HG02763 (cell line): Measurements from ENCODE around the gene URI1.

Source experiments
- ATAC-seq: cut with Tn5 transposase; IDR thresholded peaks from one replicate; pipeline ENCODE4 v1.9.1; 2021; ENCODE audit warnings: mild to moderate bottlenecking, moderate library complexity; ENCODE audit not compliant: unreplicated experiment

Gene URI1

DNA sequence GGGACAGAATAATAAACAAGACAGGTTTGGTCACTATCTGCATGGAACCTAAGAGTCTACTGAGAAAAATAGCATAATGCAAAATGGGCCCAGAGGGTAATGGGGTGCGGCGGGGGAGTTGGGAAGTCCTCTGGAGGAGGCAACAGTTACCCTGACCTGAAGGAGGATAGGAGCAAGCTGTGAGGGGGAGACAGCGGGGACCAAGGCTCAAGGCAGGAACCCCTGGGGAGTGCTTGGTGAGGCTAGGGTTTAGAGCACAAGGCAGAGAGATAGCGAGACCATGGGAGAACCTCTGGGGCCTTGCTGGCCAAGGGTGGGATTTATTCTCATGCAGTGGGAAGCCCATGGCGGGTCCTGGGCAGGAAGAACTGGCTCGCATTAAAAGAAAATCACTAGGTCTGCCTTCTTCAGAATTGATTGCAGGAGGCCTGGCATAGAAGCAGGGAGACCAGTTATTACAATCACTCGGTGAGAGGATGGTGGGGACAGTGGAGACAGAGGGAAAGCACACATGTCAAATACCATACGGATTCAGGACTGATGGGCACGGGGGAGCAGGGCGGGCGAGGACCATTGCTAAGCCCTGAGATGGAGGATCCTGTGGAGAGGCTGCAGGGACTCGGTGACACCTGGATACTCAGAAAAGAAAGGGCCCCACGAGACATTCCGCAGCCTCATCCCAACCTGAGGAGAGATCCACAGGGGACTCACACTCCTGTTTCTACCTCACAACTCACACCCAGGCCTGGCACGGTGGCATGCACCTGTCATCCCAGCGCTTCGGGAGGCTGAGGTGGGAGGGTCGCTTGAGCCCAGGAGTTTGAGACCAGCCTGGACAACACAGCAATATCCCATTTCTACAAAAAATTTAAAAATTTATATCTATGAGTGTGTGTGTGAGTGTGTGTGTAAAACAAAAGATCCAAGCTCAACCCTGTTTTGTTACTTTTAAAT, 110.4 kb downstream of the URI1 start:
- no peak for ATAC-seq

DNA sequence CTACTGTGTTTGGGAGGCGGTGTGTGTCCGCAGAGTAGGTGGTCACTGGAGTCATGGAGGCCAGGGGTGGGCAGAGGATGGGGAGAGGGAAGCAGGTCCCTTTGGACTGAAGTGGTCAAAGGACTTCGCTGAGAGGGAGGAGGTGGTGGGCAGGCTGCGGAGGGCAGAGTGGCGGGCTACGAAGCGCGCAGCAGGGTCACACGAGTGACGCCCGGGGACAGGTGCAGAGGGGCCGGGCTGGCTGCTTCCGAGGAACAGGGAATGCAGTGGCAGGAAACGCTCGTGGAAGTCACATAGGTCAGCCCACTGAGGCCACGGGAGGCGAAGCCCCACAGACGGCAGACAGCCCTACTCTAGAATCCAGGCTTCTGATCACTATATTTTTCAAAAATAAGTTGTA, 111.5 kb downstream of the URI1 start:
- no peak for ATAC-seq

DNA sequence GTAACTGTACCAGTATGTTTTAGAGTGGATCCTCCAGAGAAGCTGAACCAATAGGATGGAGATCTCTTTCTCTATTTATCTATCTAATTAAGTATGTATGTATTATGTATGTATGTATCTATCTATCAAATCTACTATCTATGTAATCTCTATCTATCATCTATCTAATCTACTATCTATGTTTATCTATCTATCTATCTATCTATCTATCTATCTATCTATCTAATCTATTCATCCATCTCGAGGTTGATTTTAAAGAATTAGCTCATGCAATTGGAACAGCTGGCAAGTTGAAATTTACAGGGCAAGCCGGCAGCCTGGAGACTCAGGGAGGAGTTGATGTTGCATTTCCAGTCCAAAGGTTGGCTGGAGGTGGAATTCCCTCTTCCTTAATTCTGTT, 112.2 kb downstream of the URI1 start:
- ATAC-seq, result no peak

DNA sequence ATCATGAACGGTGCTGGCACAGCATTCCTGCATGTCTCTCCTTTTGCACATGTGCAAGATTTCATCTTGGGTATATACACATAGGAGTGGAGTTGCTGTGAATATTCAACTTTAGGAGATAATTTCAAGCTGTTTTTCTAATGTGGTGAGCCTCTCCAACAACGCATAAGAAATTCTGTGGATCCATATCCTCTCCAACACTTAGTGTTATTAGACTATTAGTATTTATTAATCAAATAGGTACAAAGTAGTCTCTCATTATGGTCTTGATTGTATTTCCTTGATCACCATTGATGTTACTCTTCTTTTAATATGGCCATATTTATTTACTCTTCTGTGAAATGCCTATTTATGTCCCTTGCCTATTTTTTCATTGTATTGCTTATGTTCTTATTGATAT, 114.5 kb downstream of the URI1 start:
- no peak for ATAC-seq

DNA sequence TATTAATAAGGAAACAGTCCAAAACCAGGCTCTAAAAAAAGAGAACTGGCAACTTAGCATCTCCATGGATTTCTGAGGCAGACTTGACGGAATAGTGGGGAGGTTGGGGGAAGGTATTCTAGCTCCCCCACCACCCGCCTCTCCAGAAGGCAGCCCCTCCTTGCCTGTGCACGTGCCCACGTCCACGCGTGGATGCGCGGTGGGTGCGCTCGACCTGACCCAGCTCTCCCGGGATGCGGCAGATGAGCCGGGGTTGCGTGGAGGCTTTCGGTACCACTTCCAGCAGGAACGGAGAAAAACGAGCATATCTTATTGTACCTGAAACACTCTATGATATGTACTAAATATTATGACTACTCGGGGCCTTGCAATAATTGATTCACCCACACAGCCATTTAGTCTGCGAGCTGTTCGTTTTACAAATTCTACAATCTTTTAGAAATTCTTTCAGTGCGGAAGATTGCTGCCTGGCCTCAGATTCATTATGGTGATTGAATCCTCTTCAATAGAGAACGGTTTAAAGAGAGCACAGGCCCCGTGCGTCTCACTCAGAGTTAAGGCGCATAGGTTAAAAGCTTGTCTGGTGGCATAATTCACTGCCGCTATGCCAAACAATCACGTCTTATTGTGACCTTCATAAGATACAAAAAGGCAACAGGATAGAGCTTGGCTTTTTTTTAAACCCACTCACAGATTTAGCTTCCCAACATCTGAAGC, 117.9 kb downstream of the URI1 start:
- no peak for ATAC-seq

DNA sequence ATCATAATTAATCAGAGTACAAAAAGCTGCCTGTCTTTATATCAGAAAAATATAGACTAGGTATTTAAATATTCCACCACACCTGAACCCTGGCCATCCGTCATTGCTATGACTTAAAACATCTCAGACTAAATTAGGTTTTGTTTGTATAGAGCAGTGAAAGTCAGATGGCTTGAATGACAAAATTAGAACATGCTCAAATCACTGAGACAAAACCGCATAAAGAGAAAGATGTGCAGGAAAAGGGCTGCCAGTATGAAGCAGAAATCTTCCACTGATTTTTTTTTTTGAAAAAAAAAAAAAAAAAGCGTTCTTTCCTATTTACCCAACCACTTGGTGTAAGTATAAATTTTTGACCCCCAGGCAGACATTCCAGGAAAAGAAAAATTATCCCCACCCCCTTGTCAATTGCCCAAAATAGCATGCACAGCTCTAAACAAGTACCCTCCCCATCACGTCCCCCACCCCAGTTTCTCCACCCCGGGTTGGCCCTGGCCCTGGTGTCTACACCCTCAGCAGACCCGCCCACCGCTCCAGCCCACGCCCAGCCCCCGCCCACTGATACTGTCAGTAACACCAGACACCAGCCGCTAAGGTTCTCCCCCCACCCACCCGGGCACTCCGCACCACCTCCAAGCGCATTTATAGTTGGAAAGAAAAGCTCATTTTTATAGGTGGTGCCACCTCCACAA, 118.6 kb downstream of the URI1 start:
- ATAC-seq, result no peak

DNA sequence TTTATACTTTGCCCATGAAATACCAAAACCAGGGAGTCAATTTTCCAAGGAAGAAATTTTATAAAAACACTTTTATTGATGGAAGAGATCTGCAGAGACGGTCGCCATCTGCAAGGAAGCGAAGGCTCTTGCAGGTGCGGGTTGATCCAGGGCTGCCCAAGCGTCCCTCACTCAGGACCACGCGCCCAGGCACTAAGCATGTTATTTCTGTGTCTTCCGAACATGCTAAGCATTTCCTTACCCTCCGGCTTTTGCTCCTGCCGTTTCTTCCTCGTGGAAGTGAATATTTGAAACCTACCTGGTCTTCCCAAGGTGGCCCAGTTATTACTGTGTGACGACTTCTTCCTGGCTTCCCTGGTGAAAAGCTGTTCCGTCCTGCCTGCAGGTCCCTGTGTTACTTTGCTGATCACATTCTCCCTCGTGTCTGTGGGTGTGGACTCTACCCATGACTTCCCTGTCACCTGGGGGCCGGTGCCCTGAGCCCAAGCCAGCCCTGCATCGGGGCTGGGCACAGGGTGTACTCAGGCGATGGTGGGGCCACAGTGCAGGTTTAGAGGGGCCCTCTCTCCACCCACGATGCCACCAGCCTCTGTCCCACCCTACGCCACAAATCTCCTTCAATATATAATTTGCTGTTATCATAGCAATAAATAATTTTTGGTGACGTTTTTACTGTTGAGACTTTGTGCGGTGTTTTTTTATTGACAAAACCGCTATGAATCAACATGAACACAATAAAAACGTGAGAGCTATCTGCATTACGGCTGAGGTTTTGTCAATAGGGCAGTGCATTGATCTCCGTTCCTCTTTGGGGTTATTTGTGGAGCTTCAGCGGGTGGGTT, 119.4 kb downstream of the URI1 start:
- ATAC-seq, result no peak

DNA sequence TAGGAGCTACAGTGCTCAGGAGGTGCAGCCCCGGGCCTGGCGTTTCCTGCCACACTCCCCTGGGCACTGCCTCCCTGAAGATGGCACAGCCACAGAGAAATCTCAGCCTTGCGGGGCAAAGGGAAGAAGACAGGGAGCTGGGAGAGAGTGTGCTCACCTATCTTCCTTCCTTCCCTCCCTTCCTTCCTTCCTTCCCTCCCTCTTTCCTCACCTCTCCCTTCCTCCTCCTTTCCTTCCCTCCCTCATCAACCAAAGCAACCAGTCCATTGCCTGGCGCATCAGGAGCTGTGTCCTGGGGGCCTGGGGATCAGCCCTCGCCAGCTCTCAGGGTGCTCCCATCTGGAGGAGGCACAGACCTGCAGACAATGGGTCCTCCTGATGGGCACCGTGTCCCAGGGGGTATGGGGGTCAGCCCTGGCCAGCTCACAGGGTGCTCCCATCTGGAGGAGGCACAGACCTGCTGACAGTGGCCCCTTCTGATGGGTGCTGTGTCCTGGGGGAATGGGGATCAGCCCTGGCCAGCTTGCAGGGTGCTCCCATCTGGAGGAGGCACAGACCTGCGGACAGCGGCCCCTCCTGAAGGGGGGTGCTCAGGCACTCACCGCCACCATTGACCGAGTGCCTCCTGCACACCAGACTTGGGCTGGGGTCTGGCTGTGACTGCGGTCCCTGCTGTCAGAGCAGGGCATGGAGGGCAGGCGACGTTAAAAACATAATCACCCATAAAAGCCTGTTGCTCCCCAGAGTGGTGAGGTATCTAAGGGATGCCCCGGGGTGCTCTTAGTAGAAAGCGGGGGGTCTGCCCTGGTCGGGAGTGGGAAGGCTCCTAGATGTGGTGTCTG, 120.2 kb downstream of the URI1 start:
- ATAC-seq, result no peak

DNA sequence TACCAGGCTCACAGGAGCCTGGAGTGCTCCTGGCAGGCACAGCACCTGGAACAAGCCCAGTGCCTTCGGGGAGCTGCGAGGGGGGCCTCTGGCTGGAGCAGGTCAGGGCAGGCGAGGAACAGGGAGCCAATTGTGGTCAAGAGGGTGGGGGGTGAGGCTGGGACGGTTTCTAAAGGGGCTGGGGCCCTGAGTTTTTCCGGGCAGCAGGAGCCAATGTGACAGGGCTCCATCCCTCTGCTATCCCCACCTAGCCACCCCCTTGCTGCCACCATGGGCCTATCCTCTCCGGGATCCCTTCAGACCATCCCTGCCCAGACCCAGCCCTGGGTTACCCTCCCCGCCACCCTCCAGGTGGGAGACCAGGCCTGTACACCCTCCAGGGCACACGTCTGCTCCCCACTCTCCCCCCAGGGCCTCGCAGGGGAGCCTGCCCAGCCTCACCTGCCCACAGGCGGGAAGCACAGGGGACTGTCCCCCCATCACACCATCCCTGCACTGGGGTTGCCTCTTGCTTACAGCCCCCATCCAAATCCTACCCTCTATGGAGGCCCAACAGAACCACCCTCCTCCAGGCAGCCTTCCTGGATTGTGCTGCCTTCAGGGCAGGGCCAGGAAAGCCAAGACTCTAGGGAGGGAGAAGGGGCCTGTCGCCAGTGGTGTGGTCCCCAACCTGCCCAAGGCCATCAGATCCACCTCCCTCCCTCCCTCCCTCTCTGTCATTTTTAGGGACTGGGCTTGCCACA, 121.0 kb downstream of the URI1 start:
- no peak for ATAC-seq

DNA sequence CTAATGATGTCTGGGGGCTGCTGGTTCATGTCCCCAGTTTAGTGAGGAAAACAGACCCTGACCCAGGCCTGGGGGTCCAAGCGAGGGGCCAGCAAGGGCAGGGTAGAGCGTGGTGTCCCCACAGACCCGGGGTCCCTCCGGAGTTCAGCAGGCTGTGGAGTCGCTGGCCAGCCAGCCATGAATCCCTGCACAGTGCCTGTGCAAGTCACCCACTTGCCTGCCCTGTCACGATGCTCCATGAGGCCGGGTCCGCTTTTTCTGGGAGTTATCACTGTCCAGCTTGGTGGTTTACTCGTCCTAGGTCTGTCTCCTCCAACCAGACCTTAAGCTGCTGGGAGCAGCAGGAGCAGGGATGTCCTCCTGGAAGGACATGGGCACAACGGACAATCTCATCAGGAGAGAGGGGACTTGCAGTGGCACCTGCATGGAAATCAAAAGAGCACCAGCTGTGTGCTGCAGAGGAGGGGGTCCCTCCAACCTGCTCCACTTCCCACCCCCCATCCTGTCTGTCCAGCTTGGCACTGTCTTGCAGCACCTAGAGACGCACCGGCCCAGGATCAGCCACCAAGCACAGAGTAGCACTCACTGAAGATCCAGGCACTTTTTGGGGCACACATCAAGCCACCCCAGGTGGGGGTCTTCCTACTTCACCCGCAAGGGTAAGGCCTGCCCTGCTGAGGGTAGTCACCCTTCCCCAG, 121.8 kb downstream of the URI1 start:
- ATAC-seq, result no peak

DNA sequence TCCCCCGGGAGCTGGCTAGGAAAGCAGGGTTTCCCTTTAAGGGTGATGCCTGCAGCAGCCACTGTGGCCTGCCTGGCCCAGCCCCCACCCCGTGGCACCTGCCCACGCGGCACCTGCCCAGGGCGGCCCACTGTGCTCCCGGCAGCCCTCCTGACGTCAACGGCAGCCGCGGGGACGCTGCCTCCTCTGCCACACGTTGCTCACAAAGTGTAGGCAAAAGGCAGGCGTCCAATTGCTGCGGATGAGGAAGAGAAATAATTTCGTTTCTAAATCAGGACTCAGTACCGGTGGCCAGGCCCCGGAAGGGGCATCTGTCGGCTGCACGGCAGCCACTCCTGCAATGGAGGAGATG, 122.3 kb downstream of the URI1 start:
- ATAC-seq, result no peak

DNA sequence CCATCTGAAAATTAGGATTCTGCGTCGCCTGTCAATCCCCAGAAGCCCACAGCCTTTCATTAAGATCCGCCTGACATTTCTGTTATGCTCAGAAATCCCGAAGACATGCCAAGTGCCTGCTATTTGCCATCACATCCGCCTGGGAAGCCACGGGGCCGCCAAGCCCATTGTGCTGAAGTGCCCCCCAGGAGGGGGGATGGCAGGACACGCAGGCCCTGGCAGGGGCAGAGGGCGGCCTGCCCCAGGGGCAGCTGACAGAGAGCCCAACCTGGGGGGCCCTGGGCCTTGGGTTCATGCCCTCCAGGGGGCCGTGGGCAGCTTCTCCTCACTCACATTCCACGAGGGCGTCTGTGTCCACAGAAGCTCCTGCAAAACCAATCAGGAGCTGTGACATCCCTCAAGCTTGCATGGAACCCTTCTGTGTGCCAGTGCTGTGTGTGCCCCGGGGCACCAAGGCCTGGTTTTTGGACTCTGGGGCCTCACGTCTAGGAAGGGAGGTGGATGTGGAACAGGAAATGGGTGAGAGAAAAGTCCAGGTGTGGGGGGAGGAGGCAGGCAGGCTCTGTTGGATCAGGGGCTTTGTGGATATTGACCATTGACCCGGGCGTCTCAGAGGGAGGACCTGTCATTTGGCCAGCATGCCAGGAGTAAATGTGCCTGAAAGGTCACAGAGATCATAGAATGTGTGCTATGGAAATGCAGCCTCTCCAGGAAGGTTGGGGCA, 122.9 kb downstream of the URI1 start:
- no peak for ATAC-seq

DNA sequence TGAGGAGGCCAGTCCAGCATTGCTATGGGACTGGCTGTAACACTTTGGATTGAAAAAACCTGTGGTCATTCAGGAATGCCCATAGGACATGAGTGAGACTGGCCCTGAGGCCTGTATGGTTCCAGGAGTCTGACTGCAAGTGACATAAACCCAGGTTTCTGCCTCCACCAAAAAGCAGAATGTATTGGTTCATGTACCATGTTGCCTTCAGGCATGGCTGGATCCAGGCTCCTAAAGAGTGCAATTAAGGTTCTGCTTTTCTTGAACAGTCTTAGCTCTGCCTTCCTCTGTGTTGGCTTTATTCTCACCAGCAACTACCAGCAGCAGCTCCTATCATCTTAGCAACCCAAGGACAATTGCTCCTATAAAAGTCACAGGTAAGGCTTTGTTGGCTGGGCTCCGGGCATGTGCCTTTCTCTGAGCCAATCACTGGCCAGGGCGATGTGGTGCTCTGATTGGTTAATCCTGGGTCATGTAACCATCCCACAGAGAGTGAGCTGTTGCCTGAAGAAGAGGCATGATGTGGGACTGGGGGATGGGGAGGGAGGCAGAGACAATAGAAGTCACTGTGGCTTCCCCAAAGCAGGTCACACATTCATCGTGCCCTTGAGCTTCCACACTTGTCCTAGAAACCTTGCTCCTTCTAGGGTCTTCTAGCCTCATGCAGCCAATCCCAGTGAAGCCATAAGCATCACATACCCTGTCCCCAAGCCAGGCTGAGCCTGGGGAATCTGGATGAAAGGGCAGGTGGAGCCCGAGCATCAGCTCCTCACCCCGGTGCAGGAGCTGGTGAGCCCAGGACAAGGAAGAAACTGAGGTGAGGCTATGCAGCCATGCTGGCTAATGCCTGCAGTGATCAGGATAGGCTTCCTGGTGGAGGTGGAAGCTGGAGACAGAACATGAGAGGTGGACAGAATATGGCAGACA, 123.9 kb downstream of the URI1 start:
- ATAC-seq, result no peak
